Prostate gland (tissue), 2 donors: Measurements from ENCODE around the gene ZBTB7C.

ENCODE experiments used
- POLR2A ChIP-seq: fragments of 450-650 bp; IDR thresholded peaks from one replicate; pipeline ENCODE4 v1.6.1; 2016; ENCODE audit warnings: antibody characterized with exemption, mild to moderate bottlenecking
- POLR2AphosphoS5 ChIP-seq: sonication (generic); formaldehyde crosslinking; IDR thresholded peaks from one replicate; pipeline ENCODE4 v1.6.1; 2017; ENCODE audit warnings: antibody characterized with exemption
- TF ChIP-seq, protein P1 (sequence below), 4 experiments: fragments of 200-600 bp in 2 of 4; fragments of 450-650 bp in 2 of 4; sonication (generic) in 2 of 4; IDR thresholded peaks; 1 replicate in 3 of 4; 2 replicates in 1 of 4; pipeline ENCODE4 v1.5.1; 2016 to 2019; ENCODE audit warnings: antibody characterized with exemption in 4 of 4, mild to moderate bottlenecking in 2 of 4, moderate library complexity in 2 of 4

DNA sequence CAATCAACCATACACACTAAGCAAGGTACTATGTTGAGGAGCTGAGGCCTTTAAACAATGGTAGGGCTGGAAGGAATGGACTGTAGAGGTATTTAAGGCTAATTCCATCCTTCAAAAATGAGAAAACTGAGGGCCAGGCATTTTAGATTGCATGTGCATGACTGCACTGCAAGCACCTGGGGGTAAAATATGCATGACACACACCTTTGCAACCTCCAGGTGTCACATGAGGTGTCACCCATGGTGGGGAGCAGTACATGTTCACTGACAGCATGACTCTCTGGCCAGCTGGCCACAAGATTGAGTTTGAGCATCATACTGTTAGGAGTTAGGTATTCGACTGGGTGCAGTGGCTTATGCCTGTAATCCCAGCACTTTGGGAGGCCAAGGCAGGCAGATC, 182.8 kb downstream of the ZBTB7C start:
- TF ChIP-seq, protein P1, sequence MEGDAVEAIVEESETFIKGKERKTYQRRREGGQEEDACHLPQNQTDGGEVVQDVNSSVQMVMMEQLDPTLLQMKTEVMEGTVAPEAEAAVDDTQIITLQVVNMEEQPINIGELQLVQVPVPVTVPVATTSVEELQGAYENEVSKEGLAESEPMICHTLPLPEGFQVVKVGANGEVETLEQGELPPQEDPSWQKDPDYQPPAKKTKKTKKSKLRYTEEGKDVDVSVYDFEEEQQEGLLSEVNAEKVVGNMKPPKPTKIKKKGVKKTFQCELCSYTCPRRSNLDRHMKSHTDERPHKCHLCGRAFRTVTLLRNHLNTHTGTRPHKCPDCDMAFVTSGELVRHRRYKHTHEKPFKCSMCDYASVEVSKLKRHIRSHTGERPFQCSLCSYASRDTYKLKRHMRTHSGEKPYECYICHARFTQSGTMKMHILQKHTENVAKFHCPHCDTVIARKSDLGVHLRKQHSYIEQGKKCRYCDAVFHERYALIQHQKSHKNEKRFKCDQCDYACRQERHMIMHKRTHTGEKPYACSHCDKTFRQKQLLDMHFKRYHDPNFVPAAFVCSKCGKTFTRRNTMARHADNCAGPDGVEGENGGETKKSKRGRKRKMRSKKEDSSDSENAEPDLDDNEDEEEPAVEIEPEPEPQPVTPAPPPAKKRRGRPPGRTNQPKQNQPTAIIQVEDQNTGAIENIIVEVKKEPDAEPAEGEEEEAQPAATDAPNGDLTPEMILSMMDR (IDR thresholded peaks at IDR 0.05): no peak
- TF ChIP-seq POLR2A (no peak), POLR2AphosphoS5 (no peak)
